DND-41 (cell line): ENCODE data around the gene ZNF536.

Experiments
- EZH2 ChIP-seq: IDR thresholded peaks from 3 replicates; pipeline ENCODE4 v1.6.1; 2012; ENCODE audit warnings: borderline replicate concordance, low read depth, mild to moderate bottlenecking, moderate library complexity, low read length, inconsistent platforms; ENCODE audit not compliant: severe bottlenecking
- TF ChIP-seq, protein P1 (sequence below): IDR thresholded peaks from 2 replicates; pipeline ENCODE4 v1.5.1; 2012; ENCODE audit warnings: borderline replicate concordance, low read length, moderate library complexity, mild to moderate bottlenecking; ENCODE audit not compliant: poor library complexity, severe bottlenecking; ENCODE audit errors: extremely low read depth

DNA sequence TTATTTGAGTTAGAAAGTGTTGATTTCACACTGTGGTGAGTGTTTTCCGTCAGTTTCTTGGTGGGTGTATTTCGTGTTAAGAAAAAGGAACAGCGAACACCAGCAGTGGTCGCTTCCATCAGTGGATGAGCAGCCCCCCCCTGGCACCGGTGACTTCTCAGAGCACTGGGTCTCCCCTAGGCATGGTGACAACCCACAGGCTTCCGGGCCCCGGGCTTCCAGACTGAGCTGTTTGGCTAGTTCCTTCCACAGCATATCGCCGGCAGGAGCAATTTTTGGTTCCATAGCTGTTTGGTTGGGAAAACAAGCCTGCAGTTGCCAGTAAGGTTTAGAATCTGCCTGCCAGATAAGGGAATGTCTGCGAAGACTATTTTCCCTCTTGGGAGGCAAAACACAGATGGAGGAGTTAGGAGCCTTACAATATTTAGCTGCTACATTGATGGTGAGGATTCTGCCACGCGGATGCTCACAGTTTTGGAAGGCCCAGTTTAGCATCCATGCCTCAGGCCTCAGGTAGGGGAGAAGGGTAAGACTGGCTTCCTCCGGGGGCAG, 18.7 kb upstream of the ZNF536 start:
- TF ChIP-seq, protein P1, sequence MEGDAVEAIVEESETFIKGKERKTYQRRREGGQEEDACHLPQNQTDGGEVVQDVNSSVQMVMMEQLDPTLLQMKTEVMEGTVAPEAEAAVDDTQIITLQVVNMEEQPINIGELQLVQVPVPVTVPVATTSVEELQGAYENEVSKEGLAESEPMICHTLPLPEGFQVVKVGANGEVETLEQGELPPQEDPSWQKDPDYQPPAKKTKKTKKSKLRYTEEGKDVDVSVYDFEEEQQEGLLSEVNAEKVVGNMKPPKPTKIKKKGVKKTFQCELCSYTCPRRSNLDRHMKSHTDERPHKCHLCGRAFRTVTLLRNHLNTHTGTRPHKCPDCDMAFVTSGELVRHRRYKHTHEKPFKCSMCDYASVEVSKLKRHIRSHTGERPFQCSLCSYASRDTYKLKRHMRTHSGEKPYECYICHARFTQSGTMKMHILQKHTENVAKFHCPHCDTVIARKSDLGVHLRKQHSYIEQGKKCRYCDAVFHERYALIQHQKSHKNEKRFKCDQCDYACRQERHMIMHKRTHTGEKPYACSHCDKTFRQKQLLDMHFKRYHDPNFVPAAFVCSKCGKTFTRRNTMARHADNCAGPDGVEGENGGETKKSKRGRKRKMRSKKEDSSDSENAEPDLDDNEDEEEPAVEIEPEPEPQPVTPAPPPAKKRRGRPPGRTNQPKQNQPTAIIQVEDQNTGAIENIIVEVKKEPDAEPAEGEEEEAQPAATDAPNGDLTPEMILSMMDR: no peak
- no peak for TF ChIP-seq EZH2
